GM23338 (cell line): ENCODE results near the gene RPIA. TPM values are rescaled to one million over a fixed set of nuclear protein-coding genes. Genes with fewer than 3 reads are reported as not detected.

ENCODE experiments used
- ATAC-seq: fragments of 200-7000 bp; cut with Tn5 transposase; 3 replicates; pipeline ENCODE4 v1.9.1; 2020
- DNase-seq: peaks from one replicate; pipeline ENCODE4 v3.0.0-alpha.2; 2015; ENCODE audit warnings: low spot score
- H2AFZ ChIP-seq: fragments of 200-600 bp; sonication (generic); 2 replicates; pipeline ENCODE4 v1.8.0; 2016; ENCODE audit warnings: antibody characterized with exemption, mild to moderate bottlenecking, moderate library complexity
- H3F3A ChIP-seq: fragments of 200-600 bp; sonication (generic); replicated peaks from 2 replicates; pipeline ENCODE4 v1.8.0; 2017; ENCODE audit warnings: antibody characterized with exemption, mixed run types, low read depth
- H3K27ac ChIP-seq: fragments of 200-600 bp; sonication (generic); 2 replicates; pipeline ENCODE4 v1.6.1; 2016; ENCODE audit warnings: low read depth
- H3K27me3 ChIP-seq: fragments of 200-600 bp; sonication (generic); 2 replicates; pipeline ENCODE4 v1.8.0; 2016; ENCODE audit warnings: mild to moderate bottlenecking, mixed run types, moderate library complexity; ENCODE audit not compliant: insufficient read depth
- H3K36me3 ChIP-seq: fragments of 200-600 bp; sonication (generic); 2 replicates; pipeline ENCODE4 v1.8.0; 2016; ENCODE audit warnings: mild to moderate bottlenecking; ENCODE audit not compliant: insufficient read depth
- H3K4me1 ChIP-seq: fragments of 200-600 bp; sonication (generic); 2 replicates; pipeline ENCODE4 v1.8.0; 2016; ENCODE audit warnings: mild to moderate bottlenecking, moderate library complexity; ENCODE audit not compliant: insufficient read depth
- H3K4me2 ChIP-seq: fragments of 200-600 bp; sonication (generic); 2 replicates; pipeline ENCODE4 v1.7.1; 2017; ENCODE audit warnings: mixed run types
- H3K4me3 ChIP-seq: fragments of 200-600 bp; sonication (generic); 2 replicates; pipeline ENCODE4 v1.6.1; 2016; ENCODE audit warnings: mixed run types
- H3K79me2 ChIP-seq: fragments of 200-600 bp; sonication (generic); replicated peaks from 2 replicates; pipeline ENCODE4 v1.8.0; 2017; ENCODE audit warnings: mild to moderate bottlenecking; ENCODE audit not compliant: insufficient read depth
- H3K9me2 ChIP-seq: fragments of 200-600 bp; sonication (generic); 2 replicates; pipeline ENCODE4 v1.8.0; 2017; ENCODE audit not compliant: insufficient read depth
- H4K20me1 ChIP-seq: fragments of 200-600 bp; sonication (generic); replicated peaks from 2 replicates; pipeline ENCODE4 v1.8.0; 2017; ENCODE audit warnings: mild to moderate bottlenecking; ENCODE audit not compliant: insufficient read depth
- H3K27ac Mint-ChIP-seq: 2 replicates; pipeline ENCODE4 v1.8.0; 2020; ENCODE audit warnings: inconsistent platforms, mild to moderate bottlenecking, moderate library complexity, mixed read lengths
- H3K27me3 Mint-ChIP-seq: 3 replicates; pipeline ENCODE4 v1.8.0; 2022; ENCODE audit warnings: low read depth, mild to moderate bottlenecking, moderate library complexity, mixed read lengths, inconsistent platforms; ENCODE audit not compliant: insufficient read depth, poor library complexity
- H3K36me3 Mint-ChIP-seq: 3 replicates; pipeline ENCODE4 v1.8.0; 2021; ENCODE audit warnings: low read depth, mild to moderate bottlenecking, inconsistent platforms, moderate library complexity, mixed read lengths
- H3K4me1 Mint-ChIP-seq: 3 replicates; pipeline ENCODE4 v1.8.0; 2020; ENCODE audit warnings: mild to moderate bottlenecking, inconsistent platforms, mixed read lengths
- H3K4me3 Mint-ChIP-seq: 3 replicates; pipeline ENCODE4 v1.8.0; 2021; ENCODE audit warnings: moderate library complexity, mild to moderate bottlenecking, inconsistent platforms, mixed read lengths
- H3K9me3 Mint-ChIP-seq: 3 replicates; pipeline ENCODE4 v1.8.0; 2020; ENCODE audit warnings: moderate library complexity, mild to moderate bottlenecking, inconsistent platforms, mixed read lengths
- CREB1 ChIP-seq: fragments of 250-450 bp; sonication (Bioruptor Pico); IDR thresholded peaks from 2 replicates; pipeline ENCODE4 v1.5.0; 2020; ENCODE audit warnings: low read depth, mild to moderate bottlenecking, moderate library complexity
- CTCF ChIP-seq, 2 experiments: fragments of 200-600 bp in 1 of 2; sonication (generic) in 1 of 2; conservative IDR thresholded peaks; 2 replicates each; pipeline versions ENCODE4 v1.5.1 to v1.6.1; 2016 to 2017; ENCODE audit warnings: antibody characterized with exemption in 2 of 2, low read depth in 2 of 2, mild to moderate bottlenecking in 2 of 2, moderate library complexity in 1 of 2
- ETS1 ChIP-seq: IDR thresholded peaks from 2 replicates; pipeline ENCODE4 v1.6.1; 2016; ENCODE audit warnings: antibody characterized with exemption
- EZH2 ChIP-seq: fragments of 200-600 bp; sonication (generic); IDR thresholded peaks from one replicate; pipeline ENCODE4 v1.8.0; 2017; ENCODE audit warnings: antibody characterized with exemption, mild to moderate bottlenecking, low read depth; ENCODE audit not compliant: unreplicated experiment
- EZH2phosphoT487 ChIP-seq: fragments of 200-600 bp; sonication (generic); IDR thresholded peaks from one replicate; pipeline ENCODE4 v1.8.1; 2018; ENCODE audit warnings: antibody characterized with exemption; ENCODE audit not compliant: unreplicated experiment
- JUNB ChIP-seq: IDR thresholded peaks from one replicate; pipeline ENCODE4 v1.6.1; 2016; ENCODE audit warnings: antibody characterized with exemption; ENCODE audit not compliant: unreplicated experiment
- NANOG ChIP-seq: IDR thresholded peaks from 2 replicates; pipeline ENCODE4 v1.6.1; 2016; ENCODE audit warnings: antibody characterized with exemption, borderline replicate concordance
- POLR2AphosphoS5 ChIP-seq: IDR thresholded peaks from 2 replicates; pipeline ENCODE4 v1.6.1; 2016; ENCODE audit warnings: antibody characterized with exemption, low read depth
- REST ChIP-seq: IDR thresholded peaks from one replicate; pipeline ENCODE4 v1.6.1; 2018; ENCODE audit warnings: antibody characterized with exemption; ENCODE audit not compliant: unreplicated experiment
- STAT1 ChIP-seq: IDR thresholded peaks from one replicate; pipeline ENCODE4 v1.6.1; 2016; ENCODE audit warnings: antibody characterized with exemption; ENCODE audit not compliant: unreplicated experiment
- ZNF114 ChIP-seq: fragments of 250-450 bp; sonication (Bioruptor Pico); IDR thresholded peaks from 2 replicates; pipeline ENCODE4 v1.5.0; 2020; ENCODE audit warnings: mild to moderate bottlenecking, moderate library complexity
- ZNF331 ChIP-seq: fragments of 250-450 bp; sonication (Bioruptor Pico); IDR thresholded peaks from 2 replicates; pipeline ENCODE4 v1.5.0; 2020; ENCODE audit warnings: low read depth, mild to moderate bottlenecking, moderate library complexity
- ZNF462 ChIP-seq: fragments of 250-450 bp; sonication (Bioruptor Pico); IDR thresholded peaks from 2 replicates; pipeline ENCODE4 v1.5.0; 2020; ENCODE audit warnings: mild to moderate bottlenecking, moderate library complexity
- polyA plus RNA-seq: library from polyadenylated mRNA; unstranded; fragments of >200 nt; fragmentation: Nextera tagmentation; extraction: Ambion mirVana; gene quantifications from 2 replicates; pipeline ENCODE4 v1.2.1, GENCODE V29; 2016
- total RNA-seq: library from RNA; depleted of rRNA; stranded (reverse); fragments of >200 nt; shearing (Covaris generic); gene quantifications from 2 replicates; pipeline ENCODE4 v1.2.3, GENCODE V29; 2014

The RPIA gene
- total and polyA plus RNA-seq, 2 experiments from 2014 or later: 18.8 to 22.5 TPM

GRCh38 chr2:88658881-88659537 lies 32.5 kb upstream of the RPIA start:
- ATAC-seq: peak; percentile 93
- no peaks in the 10 kb centered on the region for H3K27me3 ChIP-seq
- TF ChIP-seq ZNF114 (CRISPR knock-in tag) (no peak), NANOG (no peak), ZNF462 (no peak), CREB1 (CRISPR knock-in tag) (no peak), REST (no peak), EZH2phosphoT487 (no peak), CTCF (conservative IDR thresholded peaks at IDR 0.05; ENCODE audit: low read depth in 2 of 2) (no peak), STAT1 (no peak), ZNF331 (CRISPR knock-in tag) (no peak), ETS1 (no peak), JUNB (no peak), EZH2 (no peak), POLR2AphosphoS5 (no peak)
- H3K4me3 ChIP-seq: no peak overlapping the region
- H3K4me1 ChIP-seq: peaks cover 6% of the 10 kb centered on the region
- no peak overlapping the region for H2AFZ ChIP-seq
- H3F3A ChIP-seq: 0 out of 2 replicates have a peak, but pooled peaks cover 4% of the 10 kb centered on the region
- H3K27ac Mint-ChIP-seq: peak overlapping the region; percentile 64
- H3K9me2 ChIP-seq: peaks cover 9% of the 10 kb centered on the region; the same call in 1 of the 2 replicates
- no peaks in the 10 kb centered on the region for H3K79me2 ChIP-seq
- peak overlapping the region; percentile 83 for H3K27ac ChIP-seq
- H3K27me3 Mint-ChIP-seq: no peaks in the 10 kb centered on the region
- no peak overlapping the region for H3K4me3 Mint-ChIP-seq
- peaks cover 19% of the 10 kb centered on the region for H3K4me1 Mint-ChIP-seq
- DNase-seq: peak; percentile 46
- H4K20me1 ChIP-seq: no peaks in the 10 kb centered on the region
- H3K4me2 ChIP-seq: peak overlapping the region; percentile 29
- no peaks in the 10 kb centered on the region for H3K36me3 Mint-ChIP-seq
- H3K9me3 Mint-ChIP-seq: peaks cover 3% of the 10 kb centered on the region; the same call in 1 of the 3 replicates
- no peaks in the 10 kb centered on the region for H3K36me3 ChIP-seq
